Measurements from ENCODE around the gene PPP2R1A.
"Not testable (repeated sequence)": the region's sequence is repeated elsewhere in the genome, so short reads cannot be mapped to it uniquely, and the experiment has no call there.

Gene PPP2R1A

DNA sequence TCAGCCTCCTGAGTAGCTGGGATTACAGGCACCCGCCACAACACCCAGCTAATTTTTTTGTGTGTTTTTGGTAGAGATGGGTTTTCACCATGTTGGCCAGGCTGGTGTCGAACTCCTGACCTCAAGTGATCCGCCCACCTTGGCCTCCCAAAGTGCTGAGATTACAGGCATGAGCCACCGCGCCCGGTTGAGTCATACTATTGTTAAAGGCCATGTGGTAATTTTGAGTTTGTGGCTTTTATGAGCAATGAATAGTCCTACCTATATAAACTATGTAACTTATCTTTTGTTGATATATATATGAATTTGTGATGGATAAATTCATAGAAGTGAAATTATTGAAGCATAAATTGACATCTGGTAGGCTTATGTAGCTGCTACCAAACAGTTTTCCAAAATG, 75.7 kb downstream of the PPP2R1A start:
- not testable (repeated sequence) for DNase-seq

DNA sequence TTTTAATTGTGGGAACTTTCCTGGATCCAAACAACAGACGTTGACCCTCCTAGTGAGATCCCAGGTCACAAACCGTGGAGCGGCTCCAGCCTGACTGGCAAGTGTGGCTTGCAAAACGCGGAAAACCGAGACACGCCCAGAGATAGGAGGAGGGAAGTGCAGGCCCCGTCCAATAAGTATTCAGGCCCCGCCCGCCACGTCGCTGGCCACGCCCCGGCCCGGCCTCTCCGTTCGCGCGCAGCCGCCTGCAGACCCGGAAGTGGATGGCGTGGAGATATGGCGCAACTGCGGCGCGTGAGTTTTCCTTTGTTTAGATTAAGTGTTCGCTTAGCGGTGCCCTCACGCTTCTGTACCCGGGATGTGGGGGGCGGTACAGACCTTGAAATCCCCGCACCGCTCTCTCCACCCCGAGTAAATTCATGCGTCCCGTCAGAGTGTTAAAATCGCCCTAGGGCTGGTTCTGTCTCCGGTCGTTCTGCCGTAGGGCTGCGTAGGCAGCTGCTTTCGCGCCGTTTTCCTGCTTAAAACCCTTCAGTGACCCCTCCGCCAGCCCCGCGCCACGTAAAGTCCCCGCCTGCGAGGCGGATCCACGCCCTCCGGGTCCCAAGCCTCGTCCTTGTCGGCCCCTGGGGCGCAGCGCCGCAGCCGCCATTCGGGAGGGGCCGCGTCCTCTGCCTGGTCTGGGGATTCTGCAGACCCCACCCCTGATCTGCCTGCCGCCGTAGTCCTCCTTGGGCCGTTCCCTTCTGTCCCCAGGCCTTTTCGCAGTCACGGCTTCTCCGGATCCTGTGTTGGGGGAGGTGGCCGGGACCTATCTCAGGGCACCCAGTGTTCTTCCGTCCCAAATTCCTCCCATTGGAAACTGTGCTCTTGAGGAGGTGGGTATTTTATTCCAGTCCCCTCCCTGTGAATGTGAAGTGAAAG, 79.7 kb downstream of the PPP2R1A start, which contains the start of gene ZNF766:
TSS of gene ZNF766 (plus strand) at position 250 of the 924 bp plus-strand sequence. CDS start at position 277, 27 bp downstream.
- DNase-seq, result peak; percentile 99

DNA sequence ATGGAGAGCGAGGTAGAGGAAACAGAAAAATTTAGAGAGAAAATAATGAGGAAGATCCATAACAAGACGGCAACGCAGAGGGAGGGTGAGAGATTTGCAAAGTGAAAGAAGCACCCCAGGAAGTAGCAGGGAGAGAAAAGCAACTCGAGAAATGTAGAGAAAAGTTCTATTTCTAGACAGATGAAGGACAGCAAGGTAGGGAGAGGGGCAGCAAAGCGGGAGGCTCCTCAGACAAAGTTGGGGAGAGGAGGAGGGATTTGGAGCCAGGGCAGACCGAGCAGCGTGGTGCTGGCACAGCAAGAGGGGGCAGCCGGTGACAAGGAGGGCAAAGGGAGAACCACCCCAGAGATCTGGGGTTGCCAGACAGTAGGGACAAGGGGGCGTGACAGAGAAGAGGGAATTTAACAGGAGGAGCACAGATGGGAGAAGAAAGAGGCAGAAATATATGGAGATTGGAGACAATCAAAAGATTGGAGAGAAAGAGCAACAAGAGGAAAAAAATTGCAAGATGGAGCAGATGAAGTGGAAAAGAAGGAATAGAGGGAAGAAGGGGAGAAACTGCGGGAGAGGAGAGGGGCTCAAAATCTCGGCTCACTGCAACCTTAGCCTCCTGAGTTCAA, 80.5 kb downstream of the PPP2R1A start:
- DNase-seq, result no peak

DNA sequence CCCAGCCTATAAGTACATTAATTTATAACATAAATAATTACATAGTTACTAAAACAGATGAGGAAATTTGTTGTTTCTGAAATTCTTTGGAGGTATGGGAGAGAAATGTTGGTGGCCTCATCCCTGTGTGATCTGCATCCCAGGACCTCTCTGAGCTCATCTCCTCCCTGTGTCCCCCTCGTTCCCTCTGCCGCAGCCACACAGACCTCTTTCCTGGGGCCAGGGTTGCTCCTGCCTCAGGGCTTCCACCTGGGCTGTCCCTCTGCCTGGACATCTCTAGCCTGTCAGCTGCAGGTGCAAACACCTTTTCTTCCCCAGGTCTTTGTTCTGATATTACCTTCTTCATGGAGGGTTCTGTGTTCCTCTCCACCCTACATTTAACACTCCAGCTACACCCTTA, 83.4 kb downstream of the PPP2R1A start:
- no peak for DNase-seq

DNA sequence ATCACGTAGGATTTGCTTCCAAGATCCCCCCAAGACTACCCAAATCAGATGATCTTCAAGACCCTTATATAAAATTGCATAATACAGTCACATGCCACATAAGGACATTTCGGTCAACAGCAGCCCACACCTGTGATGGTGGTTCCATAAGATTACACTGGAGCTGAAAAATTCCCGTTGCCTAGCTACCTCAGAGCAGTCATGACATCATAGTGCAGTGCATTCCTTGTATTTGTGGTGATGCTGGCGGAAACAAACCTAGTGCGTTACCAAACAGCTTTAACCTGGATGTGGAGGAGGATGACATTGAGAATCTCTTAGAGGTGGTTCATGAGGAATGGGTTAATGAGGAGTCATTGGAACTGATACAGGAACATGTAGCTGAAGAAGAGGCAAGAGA, 84.3 kb downstream of the PPP2R1A start:
- no peak for DNase-seq

DNA sequence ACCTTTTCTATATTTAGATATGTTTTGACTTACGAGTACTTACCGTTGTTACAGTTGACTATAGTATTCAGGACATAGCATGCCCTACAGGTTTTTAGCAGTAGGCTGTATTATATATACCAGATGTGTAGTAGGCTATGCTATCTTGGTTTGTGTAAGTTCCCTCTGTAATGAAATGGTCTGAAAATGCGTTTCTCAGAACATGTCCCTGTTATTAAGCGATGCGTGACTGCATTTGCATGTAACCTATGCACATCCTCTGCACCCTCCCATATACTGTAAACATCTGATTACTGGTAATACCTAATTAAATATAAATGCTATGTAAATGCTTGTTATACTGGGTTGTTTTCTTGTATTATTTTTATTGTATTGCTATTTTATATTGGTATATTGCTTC, 86.1 kb downstream of the PPP2R1A start:
- no peak for DNase-seq

DNA sequence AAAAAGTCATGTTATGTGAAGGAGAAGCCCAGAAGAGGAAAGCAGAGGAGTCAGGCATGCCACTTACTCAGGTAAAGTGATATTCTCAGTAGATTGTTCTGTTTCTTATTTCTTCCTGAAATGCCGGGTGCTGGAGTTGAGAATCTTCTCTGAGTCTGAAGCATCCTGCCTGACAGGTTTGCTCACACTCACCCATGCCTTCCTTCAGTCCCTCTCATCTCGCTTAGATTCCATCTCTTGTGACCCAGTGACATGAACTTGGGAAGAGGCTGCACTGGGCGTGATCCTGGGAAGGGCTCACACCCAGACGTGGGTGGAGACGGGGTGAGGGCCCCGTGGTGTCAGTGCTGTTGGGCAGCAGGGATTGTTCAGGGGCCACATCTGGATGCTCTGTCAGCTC, 87.6 kb downstream of the PPP2R1A start:
- no peak for DNase-seq
